Heart left ventricle (tissue), 13 donors: Measurements from ENCODE around the gene ALG1L2.
A peak's percentile ranks its signal among the peaks of the same experiment; 100 is the strongest.

Source experiments
- CTCF ChIP-seq, 12 donors: fragments of 200-600 bp; sonication (generic) in 4 of 12; IDR thresholded peaks; one replicate each; pipeline versions ENCODE4 v1.5.0 to v1.8.0; 2018 to 2022; ENCODE audit warnings: antibody characterized with exemption in 12 of 12, mild to moderate bottlenecking in 5 of 12
- POLR2A ChIP-seq, 2 donors: fragments of 450-650 bp; IDR thresholded peaks; one replicate each; pipeline ENCODE4 v1.6.1; 2017; ENCODE audit warnings: antibody characterized with exemption in 2 of 2, mild to moderate bottlenecking in 2 of 2, moderate library complexity in 2 of 2
- donor health status: ischemic (EF 13 %, LVEDD 7.1; RV severe dilation, severe dysfunction).
- donor health status: DM: no; HTN: yes; CAD: no.
- donor health status: DM: no; HTN: no; CAD: no.
- donor health status: ischemic (EF 25% LVEDD 6.9; RV normal size, moderate dysfunction).
- donor health status: ischemic (EF 25% LVEDD 5.7; RV mildly dilated, moderate dysfunction).
- donor health status: ischemic (EF 35%, LVEDD 5.7; RV mildly dilated, moderate dysfunction).
- donor health status: nonischemic (EF 11% LVEDD 7.7; RV severe dilation, severe dysfunction).
- donor health status: DM: yes; HTN: yes; CAD: no.
- donor health status: PGD.
- donor health status: ischemic (EF 29% LVEDD 5.4; RV normal size, mild dysfunction).
- donor health status: nonischemic (EF 23%, LVEDD 6.1; RV moderate dilation, normal function).

- TF ChIP-seq CTCF (IDR thresholded peaks at IDR 0.05) (no peak), POLR2A (IDR thresholded peaks at IDR 0.05) (peak in 1 of 2 donors; percentile 29)
These were observed 29.7 kb downstream of the ALG1L2 start for GRCh38 chr3:130111185-130111864.
